Stimulated activated naive CD4-positive, alpha-beta T cell (primary cell): ENCODE data around the gene C5orf63.
"Not testable (repeated sequence)": the region's sequence is repeated elsewhere in the genome, so short reads cannot be mapped to it uniquely, and the experiment has no call there.

ENCODE experiments used
- DNase-seq, 6 experiments: peaks; one replicate each; lab custom pipeline; 2025; lab: John Stamatoyannopoulos, UW

The C5orf63 gene

DNA sequence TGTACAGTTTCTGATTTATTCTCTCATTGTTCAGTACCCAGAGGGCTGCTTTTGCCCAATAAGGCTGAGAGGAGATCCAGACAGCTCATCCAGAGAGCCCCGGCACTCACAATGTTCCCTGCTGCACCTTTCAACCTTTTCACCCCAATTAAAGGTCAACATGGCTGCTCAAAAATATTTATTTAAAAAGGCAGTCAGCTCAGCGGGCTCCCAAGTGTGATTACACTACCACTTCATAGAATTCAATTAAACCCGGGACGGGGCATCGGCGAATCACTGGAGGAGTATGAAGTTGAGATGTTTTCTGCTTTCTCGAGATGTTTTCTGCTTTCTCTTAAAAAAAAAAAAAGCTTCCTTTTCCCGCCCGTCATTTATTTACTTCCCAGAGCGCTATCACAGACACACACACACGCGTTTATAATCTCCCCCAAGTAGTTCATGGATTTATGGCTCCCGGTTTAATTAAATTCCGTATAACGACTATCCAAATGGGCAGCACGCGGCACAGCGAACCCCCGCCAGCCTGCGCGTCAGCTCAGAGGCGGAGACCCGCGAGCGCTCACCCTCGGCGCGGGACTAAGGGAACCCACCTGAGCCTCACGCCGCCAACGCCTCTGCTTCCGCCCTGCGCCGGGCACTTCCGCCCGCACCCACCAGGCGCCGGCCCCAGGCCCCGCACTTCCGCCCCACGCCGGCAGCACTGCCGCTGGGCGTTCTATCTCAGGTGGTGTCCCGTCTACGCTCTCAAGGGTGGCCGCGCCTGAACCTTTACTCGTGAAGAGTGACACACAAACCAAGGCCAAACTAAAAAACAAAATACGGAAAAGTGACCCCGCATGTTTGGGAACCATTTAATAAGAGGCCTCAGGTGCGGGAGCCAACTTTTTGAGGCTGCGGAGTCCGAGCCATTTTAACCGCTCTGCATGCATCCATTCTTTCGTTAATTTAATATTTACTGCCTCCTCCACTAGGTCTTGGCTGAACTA, at the start of gene C5orf63:
Gene C5orf63, minus strand, starts transcription at position 642 of the 986 bp plus-strand sequence. CDS start 14,507 bp downstream, outside the sequence.
- peak; percentile 42 to 65 (median 58) for DNase-seq

- no peak for DNase-seq
Measured at GRCh38 chr5:127112347-127112864, 39.1 kb upstream of the C5orf63 start.

DNA sequence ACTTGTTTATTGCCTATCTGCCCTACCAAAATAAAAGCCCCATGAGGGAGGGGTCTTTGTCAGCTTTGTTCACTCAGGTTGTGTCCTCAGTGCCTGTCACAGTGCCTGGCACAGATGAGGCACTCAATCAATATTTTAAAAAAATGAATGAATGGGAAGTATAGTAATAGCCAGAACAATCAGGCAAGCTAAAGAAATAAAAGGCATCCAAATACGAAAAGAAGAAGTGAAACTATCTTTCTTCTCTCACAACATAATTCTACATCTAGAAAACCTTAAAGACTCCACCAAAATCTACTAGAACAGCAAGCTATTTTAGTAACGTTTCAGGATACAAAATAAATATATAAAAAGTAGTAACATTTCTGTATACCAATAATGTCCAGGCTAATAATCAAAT, 37.8 kb upstream of the C5orf63 start:
- no peak for DNase-seq

- not testable (repeated sequence) for DNase-seq
Measured at GRCh38 chr5:127108624-127109260, 35.4 kb upstream of the C5orf63 start.

DNA sequence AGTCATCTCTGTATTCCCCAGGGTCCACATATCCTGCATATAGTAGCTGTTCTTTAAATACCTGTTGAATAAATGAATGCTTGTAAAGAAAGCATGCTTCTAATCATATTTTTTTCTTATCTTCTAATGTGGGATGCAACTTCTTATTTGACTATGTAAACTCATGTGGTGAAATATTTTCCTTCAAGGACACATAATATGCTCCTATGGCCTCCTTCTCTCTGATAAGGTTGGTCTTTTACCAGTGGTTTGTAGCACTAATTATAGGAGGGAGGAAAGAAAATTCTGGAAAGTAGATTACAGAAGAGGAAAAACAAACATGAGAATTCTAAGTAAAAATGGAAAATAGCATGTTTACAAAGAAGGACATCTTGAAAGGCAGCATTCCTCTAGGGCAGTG, 28.6 kb upstream of the C5orf63 start:
- DNase-seq = no peak

GRCh38 chr5:127101533-127101932, 28.2 kb upstream of the C5orf63 start:
- DNase-seq = no peak

GRCh38 chr5:127098241-127098640, 24.9 kb upstream of the C5orf63 start:
- DNase-seq = no peak

- DNase-seq = no peak
Measured at GRCh38 chr5:127097278-127097677, 24.0 kb upstream of the C5orf63 start.

GRCh38 chr5:127096328-127096993, 23.2 kb upstream of the C5orf63 start:
- no peak for DNase-seq

DNA sequence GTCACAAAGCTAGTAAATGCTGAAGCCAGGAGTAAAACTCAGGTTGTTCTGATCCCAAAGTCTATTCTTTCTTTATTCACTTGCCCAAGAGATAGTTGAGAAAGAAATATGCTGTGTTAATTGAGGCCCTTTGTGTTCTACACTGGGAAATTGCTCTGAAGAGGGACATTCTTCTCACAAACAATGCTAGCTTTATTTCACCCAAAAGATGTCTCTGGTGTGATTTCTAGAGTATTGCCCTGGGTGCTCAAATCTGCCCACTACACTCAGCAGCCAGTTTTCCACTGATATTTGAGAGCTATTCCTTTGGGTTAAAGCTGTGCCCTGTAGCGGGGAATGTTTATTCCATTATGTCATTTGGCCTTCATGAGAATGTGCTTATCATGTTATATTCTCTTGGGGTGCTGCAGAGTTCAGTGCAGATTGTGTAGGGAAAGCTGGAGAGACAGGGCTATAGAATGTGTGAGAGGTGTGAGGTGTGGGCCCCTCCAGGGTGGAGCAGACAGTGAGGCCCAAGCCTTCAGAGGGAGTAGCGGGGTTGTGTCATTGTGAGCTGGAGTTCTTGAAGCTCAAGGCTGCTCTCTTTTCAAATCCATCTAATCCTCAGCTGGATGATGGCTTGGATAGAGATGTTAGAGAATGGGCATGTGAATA, 21.0 kb upstream of the C5orf63 start:
- no peak for DNase-seq

DNA sequence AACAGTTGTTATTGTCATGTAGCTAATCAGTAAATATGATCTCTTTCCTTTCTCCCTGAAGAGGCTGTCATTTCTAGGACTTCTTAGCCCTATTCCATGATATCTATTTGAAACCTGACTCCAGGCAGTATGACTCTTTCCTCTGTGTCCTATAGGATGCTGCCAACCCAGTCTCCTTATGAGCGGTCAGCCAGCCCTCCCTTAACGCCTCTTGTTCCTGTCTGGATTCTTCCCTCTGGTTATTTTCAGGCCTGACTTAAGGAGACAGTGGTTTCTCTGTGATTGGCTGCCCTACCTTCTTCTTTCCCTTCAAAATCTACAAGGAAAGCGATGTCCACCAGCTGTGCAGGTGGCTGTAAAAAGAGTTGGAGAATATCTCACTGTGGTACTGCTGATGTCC, 19.4 kb upstream of the C5orf63 start:
- DNase-seq = no peak

DNA sequence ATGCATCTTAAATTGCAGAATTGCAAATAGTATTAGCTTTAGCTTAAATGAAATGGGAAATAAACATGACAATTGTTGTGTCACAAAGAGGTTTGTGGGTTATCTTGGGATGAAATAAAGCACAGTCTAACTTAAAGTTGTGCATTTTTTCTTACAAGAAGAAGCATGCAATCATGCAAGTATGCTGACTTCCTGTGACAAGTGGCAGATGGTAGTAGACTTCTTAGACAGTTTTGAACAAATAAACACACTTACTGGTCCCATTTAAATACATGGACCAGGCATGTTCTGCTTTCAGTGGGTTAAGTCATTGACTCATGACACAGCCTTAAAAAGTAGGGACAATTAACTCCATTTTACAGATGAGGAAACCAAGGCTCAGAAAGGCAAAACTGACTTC, 15.9 kb upstream of the C5orf63 start:
- DNase-seq = peak in 1 of 6 experiments; percentile 12

- DNase-seq = no peak
Measured at GRCh38 chr5:127088251-127088650, 14.9 kb upstream of the C5orf63 start.

GRCh38 chr5:127086589-127086988, 13.3 kb upstream of the C5orf63 start:
- DNase-seq = no peak

- DNase-seq = no peak
Measured at GRCh38 chr5:127085796-127086195, 12.5 kb upstream of the C5orf63 start.

- no peak for DNase-seq
Measured at GRCh38 chr5:127085371-127085770, 12.1 kb upstream of the C5orf63 start.

GRCh38 chr5:127084656-127085055, 11.4 kb upstream of the C5orf63 start:
- no peak for DNase-seq

DNA sequence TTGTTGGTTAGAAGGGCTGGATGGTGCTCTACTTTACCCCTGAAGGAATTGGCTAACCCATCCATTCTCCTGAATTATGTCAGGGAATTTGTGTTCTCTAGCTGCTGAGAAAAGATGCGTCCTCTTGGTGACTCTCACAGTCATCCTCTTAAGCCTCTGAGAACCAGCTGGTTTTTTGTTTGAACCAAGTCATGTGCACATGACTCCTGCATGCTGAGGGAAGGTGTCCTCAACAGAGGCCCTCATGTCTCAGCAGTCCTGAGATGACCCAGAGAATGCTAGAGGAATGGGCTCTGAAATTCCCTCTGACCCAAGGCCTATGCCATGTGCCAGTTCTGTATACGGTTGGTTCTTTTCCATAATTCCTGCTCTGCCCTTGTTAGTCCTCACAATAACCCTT, 10.4 kb upstream of the C5orf63 start:
- no peak for DNase-seq

- no peak for DNase-seq
Measured at GRCh38 chr5:127079994-127080491, 6.7 kb upstream of the C5orf63 start.

DNA sequence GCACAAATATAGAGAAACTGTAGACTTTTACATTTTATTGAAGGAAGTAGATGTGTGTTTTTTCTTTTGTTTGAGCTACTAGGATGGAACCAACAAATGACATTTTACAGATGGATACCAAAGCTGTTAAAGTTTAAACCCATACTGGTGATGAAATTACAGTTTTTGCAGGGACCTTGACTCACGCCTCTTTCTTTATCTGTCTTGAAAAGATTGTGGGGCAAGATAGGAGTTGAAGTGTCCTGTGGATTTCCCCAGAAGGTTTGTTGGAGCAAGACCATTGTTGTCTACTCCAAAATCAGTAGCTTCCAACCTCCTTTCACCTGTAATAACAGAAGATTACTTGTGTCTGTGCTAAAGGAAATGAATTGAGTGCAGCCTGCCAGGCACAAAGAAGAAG, 4.1 kb upstream of the C5orf63 start:
- no peak for DNase-seq

DNA sequence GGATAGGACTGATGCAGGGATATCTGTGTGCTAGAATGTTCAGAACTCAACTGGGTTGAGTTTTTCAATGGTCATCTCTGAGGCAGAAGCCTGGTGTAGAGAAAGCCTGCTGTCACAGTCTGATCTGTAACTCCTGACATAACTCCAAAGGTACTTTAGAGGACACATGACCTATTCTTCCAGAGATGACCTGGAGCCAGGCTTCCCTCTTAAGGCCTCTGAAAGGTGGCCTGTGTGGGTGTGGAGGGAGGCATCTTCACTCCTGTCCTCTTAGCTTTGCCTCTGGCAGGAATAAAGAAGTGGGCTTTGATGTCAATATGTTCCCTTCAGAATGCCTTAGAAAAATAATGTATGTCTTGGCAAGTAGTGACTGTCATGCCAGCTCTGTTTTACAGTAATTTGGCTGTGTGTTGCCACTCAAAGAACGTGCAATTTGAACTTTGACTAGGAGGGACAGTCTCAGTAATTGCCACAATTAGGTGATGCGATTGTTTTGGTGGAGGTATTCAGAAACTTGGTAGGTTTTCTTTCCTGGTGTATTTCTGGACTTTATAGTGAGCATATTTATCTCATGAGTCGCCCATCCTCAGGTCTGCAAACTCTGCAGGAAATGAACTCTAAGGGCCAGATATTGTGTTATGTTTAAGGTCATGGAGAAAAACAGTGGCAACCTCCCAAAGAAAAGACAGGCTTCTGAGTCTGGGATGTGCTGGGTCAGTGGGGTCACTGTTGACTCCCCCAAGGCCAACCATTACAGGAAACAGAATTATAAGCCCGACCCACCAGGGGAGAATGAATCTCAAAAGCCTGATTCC, 3.2 kb upstream of the C5orf63 start:
- DNase-seq = no peak
